Esophagus muscularis mucosa (tissue), 4 donors: ENCODE results near the gene SIAH2. TPM values are rescaled to one million over a fixed set of nuclear protein-coding genes. Genes with fewer than 3 reads are reported as not detected.
A peak's percentile ranks its signal among the peaks of the same experiment; 100 is the strongest.

ENCODE experiments used
- DNase-seq: peaks from one replicate; pipeline ENCODE4 v3.0.0-alpha.2; 2017; ENCODE audit errors: extremely low spot score
- H3K27ac ChIP-seq, 4 donors: fragments of 200-600 bp; sonication (generic); replicated peaks in 1 of 4; 1 replicate in 3 of 4; 2 replicates in 1 of 4; pipeline ENCODE4 v1.5.1; 2016 to 2019; ENCODE audit warnings: mild to moderate bottlenecking in 1 of 4
- H3K27me3 ChIP-seq, 4 donors: fragments of 200-600 bp; sonication (generic); one replicate each; pipeline versions ENCODE4 v1.5.1 to v1.6.0; 2016 to 2019
- H3K36me3 ChIP-seq, 4 donors: fragments of 200-600 bp; sonication (generic); one replicate each; pipeline ENCODE4 v1.5.1; 2016 to 2019
- H3K4me1 ChIP-seq, 4 donors: fragments of 200-600 bp; sonication (generic); one replicate each; pipeline ENCODE4 v1.5.1; 2016 to 2019
- H3K4me3 ChIP-seq, 4 donors: fragments of 200-600 bp; sonication (generic); 1 replicate in 2 of 4; 2 replicates in 2 of 4; pipeline ENCODE4 v1.5.1; 2016 to 2019; ENCODE audit warnings: mild to moderate bottlenecking in 4 of 4, moderate library complexity in 1 of 4
- H3K9me3 ChIP-seq, 4 donors: fragments of 200-600 bp; sonication (generic); 1 replicate in 3 of 4; 2 replicates in 1 of 4; pipeline ENCODE4 v1.5.1; 2016 to 2019
- CTCF ChIP-seq, 3 experiments: fragments of 200-600 bp in 2 of 3; fragments of 450-650 bp in 1 of 3; sonication (generic) in 2 of 3; IDR thresholded peaks; one replicate each; pipeline ENCODE4 v1.5.1; 2017 to 2019; ENCODE audit warnings: antibody characterized with exemption in 3 of 3, mild to moderate bottlenecking in 2 of 3, moderate library complexity in 1 of 3
- EP300 ChIP-seq: sonication (generic); formaldehyde crosslinking; IDR thresholded peaks from one replicate; pipeline ENCODE4 v1.6.1; 2017; ENCODE audit warnings: antibody characterized with exemption
- POLR2A ChIP-seq: fragments of 450-650 bp; IDR thresholded peaks from one replicate; pipeline ENCODE4 v1.6.1; 2017; ENCODE audit warnings: antibody characterized with exemption, moderate library complexity, mild to moderate bottlenecking, low read depth
- POLR2AphosphoS5 ChIP-seq, 2 donors: sonication (generic); formaldehyde crosslinking; IDR thresholded peaks; one replicate each; pipeline ENCODE4 v1.6.1; 2017; ENCODE audit warnings: antibody characterized with exemption in 2 of 2
- WGBS: methylation state at CpG from one replicate; pipeline ENCODE4 v1.1.5; 2018; 5-methylcytosine and 5-hydroxymethylcytosine counted together
- intact Hi-C: fragments of 100-400 bp; cut with DNase I; formaldehyde crosslinking; loops from one replicate; pipeline ENCODE4 v1.15.1; 2023
- total RNA-seq, 4 donors: library from RNA; depleted of rRNA; stranded (reverse); fragments of >200 nt; gene quantifications; one replicate each; pipeline versions ENCODE4 v1.1.0 to v1.2.1, GENCODE V29; 2016

Gene SIAH2
- total RNA-seq, 4 donors from 2014 or later = 27.8 to 55.8 (median 43.3) TPM

- Histone ChIP-seq H3K27ac (no peak overlapping the region), H3K27me3 (no peaks in the 10 kb centered on the region), H3K4me1 (peaks cover 0 to 3% (median 0%) of the 10 kb centered on the region in 4 donors), H3K4me3 (no peak overlapping the region), H3K9me3 (no peaks in the 10 kb centered on the region), H3K36me3 (no peaks in the 10 kb centered on the region)
- WGBS = over 99% methylated on average over 9 of the region's 9 CpGs
- DNase-seq = no peak
- TF ChIP-seq POLR2A = no peak
- intact Hi-C loops = no loop called here
Measured at GRCh38 chr3:150729682-150730360, 33.1 kb downstream of the SIAH2 start.

- Histone ChIP-seq H3K4me3 (no peak overlapping the region), H3K27ac (peak overlapping the region in 3 of 4 donors; percentile 20 to 37 (median 26)), H3K4me1 (peaks cover 0 to 3% (median 0%) of the 10 kb centered on the region in 4 donors), H3K27me3 (no peaks in the 10 kb centered on the region), H3K36me3 (no peaks in the 10 kb centered on the region), H3K9me3 (no peaks in the 10 kb centered on the region)
- 88% methylated on average over 19 of the region's 19 CpGs for WGBS
- no peak for TF ChIP-seq CTCF (IDR thresholded peaks at IDR 0.05)
- peak; percentile 23 for TF ChIP-seq EP300
- no peak for TF ChIP-seq POLR2A
- peak; percentile 29 to 62 for TF ChIP-seq POLR2AphosphoS5 (IDR thresholded peaks at IDR 0.05)
- DNase-seq = no peak
- intact Hi-C loops = no loop called here
Measured at GRCh38 chr3:150727653-150728502, 35.1 kb downstream of the SIAH2 start.

GRCh38 chr3:150725548-150725947, 37.4 kb downstream of the SIAH2 start:
- Histone ChIP-seq H3K4me1 (peaks cover 4 to 8% (median 6%) of the 10 kb centered on the region in 4 donors), H3K9me3 (no peaks in the 10 kb centered on the region), H3K27me3 (no peaks in the 10 kb centered on the region), H3K27ac (no peak overlapping the region), H3K4me3 (no peak overlapping the region), H3K36me3 (no peaks in the 10 kb centered on the region)
- TF ChIP-seq CTCF (IDR thresholded peaks at IDR 0.05) (no peak), POLR2A (no peak), POLR2AphosphoS5 (IDR thresholded peaks at IDR 0.05) (no peak), EP300 (no peak)
- no peak for DNase-seq
- WGBS = 87% methylated on average over 5 of the region's 7 CpGs
- intact Hi-C loops = no loop called here

GRCh38 chr3:150723946-150724345, 39.0 kb downstream of the SIAH2 start:
- DNase-seq = no peak
- H3K4me3 ChIP-seq = no peak overlapping the region
- H3K9me3 ChIP-seq = no peaks in the 10 kb centered on the region
- intact Hi-C loops = loop anchor here (5.0 kb wide), 2 partner anchors 38 to 418 kb away; partner anchors contain the start of gene SIAH2
- TF ChIP-seq EP300 = no peak
- TF ChIP-seq POLR2A = no peak
- no peak for TF ChIP-seq POLR2AphosphoS5 (IDR thresholded peaks at IDR 0.05)
- TF ChIP-seq CTCF (IDR thresholded peaks at IDR 0.05) = no peak
- H3K27ac ChIP-seq = no peak overlapping the region
- no peaks in the 10 kb centered on the region for H3K27me3 ChIP-seq
- H3K4me1 ChIP-seq = peaks cover 4 to 8% (median 6%) of the 10 kb centered on the region in 4 donors
- no peaks in the 10 kb centered on the region for H3K36me3 ChIP-seq
- 73% methylated on average over 6 of the region's 6 CpGs for WGBS

- Histone ChIP-seq H3K27ac (no peak overlapping the region), H3K4me3 (no peak overlapping the region), H3K36me3 (no peaks in the 10 kb centered on the region), H3K4me1 (peaks cover 4 to 7% (median 5%) of the 10 kb centered on the region in 4 donors), H3K9me3 (no peaks in the 10 kb centered on the region), H3K27me3 (no peaks in the 10 kb centered on the region)
- 93% methylated on average over 3 of the region's 3 CpGs for WGBS
- no peak for TF ChIP-seq CTCF (IDR thresholded peaks at IDR 0.05)
- intact Hi-C loops = loop anchor here (5.0 kb wide), 2 partner anchors 40 to 420 kb away; partner anchors contain the start of gene SIAH2
- no peak for DNase-seq
Measured at GRCh38 chr3:150722267-150722666, 40.7 kb downstream of the SIAH2 start.
